Measurements from ENCODE around the gene TMEM185B.
"Not testable (repeated sequence)": the region's sequence is repeated elsewhere in the genome, so short reads cannot be mapped to it uniquely, and the experiment has no call there.

Gene TMEM185B

DNA sequence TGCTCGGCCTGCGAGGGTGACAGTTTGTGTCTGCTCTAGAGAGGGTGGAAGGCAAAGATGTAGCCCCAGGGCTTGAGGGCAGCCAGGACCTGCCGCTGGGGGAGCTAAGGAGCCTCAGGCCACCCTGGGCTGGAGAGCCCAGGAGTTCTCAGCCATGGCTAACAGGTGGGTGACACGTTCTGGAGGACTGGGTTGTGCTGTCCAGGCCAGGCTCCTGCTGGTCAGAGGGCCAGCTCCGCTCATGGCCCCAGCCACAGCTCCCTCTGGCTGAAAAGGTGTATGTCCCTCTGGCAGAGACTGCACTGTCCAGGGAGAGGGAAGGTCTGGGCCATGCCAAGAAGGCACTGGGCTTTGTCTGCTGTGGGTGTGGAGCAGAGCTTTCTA is 19.2 kb downstream of the TMEM185B start:
- Histone ChIP-seq H3K27me3 (replicated peaks in 2 of 5; ENCODE audit: control insufficient read depth in 4 of 5, insufficient read depth in 5 of 5, low read length in 4 of 5) (no peaks in the 10 kb centered on the region), H3K4me1 (ENCODE audit: control extremely low read depth in 1 of 4, control insufficient read depth in 4 of 4, insufficient read depth in 4 of 4, low read length in 3 of 4) (peaks cover 0 to 2% (median 0%) of the 10 kb centered on the region in 4 experiments), H3K9me3 (ENCODE audit: control extremely low read depth in 1 of 5, control insufficient read depth in 4 of 5, insufficient read depth in 2 of 5, low read depth in 1 of 5, low read length in 4 of 5) (no peaks in the 10 kb centered on the region), H3K27ac (ENCODE audit: insufficient read depth in 1 of 2, low read depth in 1 of 2, low read length in 2 of 2, poor library complexity in 1 of 2, severe bottlenecking in 2 of 2) (no peak overlapping the region), H3K4me3 (ENCODE audit: control insufficient read depth in 1 of 7, extremely low read depth in 1 of 7, insufficient read depth in 4 of 7, low read depth in 2 of 7, low read length in 6 of 7) (no peak overlapping the region), H3K36me3 (ENCODE audit: control insufficient read depth in 4 of 4, insufficient read depth in 4 of 4, low read length in 3 of 4) (no peaks in the 10 kb centered on the region)
- ChIA-PET POLR2A (no interaction called here), CTCF (interaction anchor here (1.2 kb wide), 1 partner anchor 29 kb away, joined by 4 read pairs; no protein-coding TSS in a partner anchor)
- WGBS (ENCODE audit: insufficient coverage), result 100% methylated on average over 5 of the region's 5 CpGs
- DNase-seq, result no peak

DNA sequence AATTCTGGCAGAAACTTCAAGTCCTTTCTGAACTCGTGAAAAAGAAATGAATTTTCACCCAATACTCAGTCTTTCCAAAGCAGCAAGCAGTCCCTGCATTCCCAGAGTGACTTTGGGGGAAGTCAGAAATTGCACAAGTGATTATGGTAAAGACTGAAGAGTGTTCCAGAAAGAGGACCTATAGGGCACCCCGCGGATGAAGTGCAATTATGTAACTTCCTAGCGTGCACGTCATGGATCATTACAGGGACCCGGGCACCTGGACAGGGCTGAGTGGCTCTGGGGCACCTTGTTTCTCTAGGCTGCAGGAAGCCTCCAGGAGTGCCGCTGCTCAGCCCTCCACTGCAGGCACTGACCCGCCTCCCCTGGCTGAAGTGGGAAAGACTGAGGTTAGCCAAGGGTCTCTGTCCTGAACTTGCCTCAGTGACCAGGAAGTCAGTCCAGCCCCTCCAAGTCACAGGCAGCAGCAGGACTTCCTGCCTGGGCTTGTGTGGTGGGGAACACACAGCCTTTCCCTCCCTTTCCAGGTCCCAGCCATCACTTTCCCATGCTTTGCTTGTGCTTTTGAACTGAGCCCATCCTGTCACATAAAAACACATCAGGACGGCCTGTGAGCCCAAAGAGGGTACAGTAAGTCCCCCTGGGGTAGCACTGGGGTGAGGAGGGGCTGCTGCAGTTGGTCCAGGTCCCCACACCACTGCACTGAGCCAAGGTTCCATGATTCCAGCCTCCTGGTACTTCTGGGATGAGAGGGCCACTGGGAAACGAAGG is 19.8 kb downstream of the TMEM185B start:
- H3K4me1 ChIP-seq (ENCODE audit: control extremely low read depth in 1 of 4, control insufficient read depth in 4 of 4, insufficient read depth in 4 of 4, low read length in 3 of 4), result peaks cover 0 to 2% (median 0%) of the 10 kb centered on the region in 4 experiments
- WGBS (ENCODE audit: insufficient coverage), result 57% methylated on average over 8 of the region's 10 CpGs
- H3K27ac ChIP-seq (ENCODE audit: insufficient read depth in 1 of 2, low read depth in 1 of 2, low read length in 2 of 2, poor library complexity in 1 of 2, severe bottlenecking in 2 of 2), result no peak overlapping the region
- H3K36me3 ChIP-seq (ENCODE audit: control insufficient read depth in 4 of 4, insufficient read depth in 4 of 4, low read length in 3 of 4), result no peaks in the 10 kb centered on the region
- ChIA-PET POLR2A (no interaction called here), CTCF (interaction anchor here (1.2 kb wide), 1 partner anchor 28 kb away, joined by 4 read pairs; no protein-coding TSS in a partner anchor)
- no peak for DNase-seq
- H3K4me3 ChIP-seq (ENCODE audit: control insufficient read depth in 1 of 7, extremely low read depth in 1 of 7, insufficient read depth in 4 of 7, low read depth in 2 of 7, low read length in 6 of 7), result no peak overlapping the region
- H3K27me3 ChIP-seq (replicated peaks in 2 of 5; ENCODE audit: control insufficient read depth in 4 of 5, insufficient read depth in 5 of 5, low read length in 4 of 5), result no peaks in the 10 kb centered on the region
- H3K9me3 ChIP-seq (ENCODE audit: control extremely low read depth in 1 of 5, control insufficient read depth in 4 of 5, insufficient read depth in 2 of 5, low read depth in 1 of 5, low read length in 4 of 5), result no peaks in the 10 kb centered on the region

DNA sequence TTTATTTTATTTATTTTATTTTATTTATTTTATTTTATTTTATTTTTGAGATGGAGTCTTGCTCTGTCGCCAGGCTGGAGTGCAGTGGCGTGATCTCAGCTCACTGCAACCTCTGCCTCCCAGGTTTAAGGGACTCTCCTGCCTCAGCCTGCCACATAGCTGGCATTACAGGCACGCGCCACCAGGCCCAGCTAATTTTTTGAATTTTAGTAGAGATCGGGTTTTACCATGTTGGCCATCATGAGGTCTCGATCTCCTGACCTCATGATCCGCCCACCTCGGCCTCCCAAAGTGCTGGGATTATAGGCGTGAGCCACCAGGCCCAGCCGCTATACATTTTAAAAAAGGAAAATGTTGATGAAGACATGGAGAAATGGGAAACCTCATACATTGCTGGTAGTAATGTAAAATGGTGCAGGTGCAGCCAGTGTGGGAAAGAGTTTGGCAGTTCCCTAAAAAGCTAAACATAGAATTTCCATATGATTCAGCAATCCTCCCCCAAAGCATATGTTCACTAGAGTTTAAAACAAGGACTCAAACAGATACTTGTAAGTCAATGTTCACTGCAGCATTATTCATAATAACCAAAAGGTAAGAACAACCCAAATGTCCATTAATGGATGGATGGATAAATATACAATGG is 23.3 kb downstream of the TMEM185B start:
- H3K27ac ChIP-seq (ENCODE audit: insufficient read depth in 1 of 2, low read depth in 1 of 2, low read length in 2 of 2, poor library complexity in 1 of 2, severe bottlenecking in 2 of 2); DNase-seq; H3K4me1 ChIP-seq (ENCODE audit: control extremely low read depth in 1 of 4, control insufficient read depth in 4 of 4, insufficient read depth in 4 of 4, low read length in 3 of 4); POLR2A ChIA-PET; H3K36me3 ChIP-seq (ENCODE audit: control insufficient read depth in 4 of 4, insufficient read depth in 4 of 4, low read length in 3 of 4); H3K9me3 ChIP-seq (ENCODE audit: control extremely low read depth in 1 of 5, control insufficient read depth in 4 of 5, insufficient read depth in 2 of 5, low read depth in 1 of 5, low read length in 4 of 5); H3K27me3 ChIP-seq (replicated peaks in 2 of 5; ENCODE audit: control insufficient read depth in 4 of 5, insufficient read depth in 5 of 5, low read length in 4 of 5); H3K4me3 ChIP-seq (ENCODE audit: control insufficient read depth in 1 of 7, extremely low read depth in 1 of 7, insufficient read depth in 4 of 7, low read depth in 2 of 7, low read length in 6 of 7): not testable (repeated sequence)
- CTCF ChIA-PET, result interaction anchor here (1.0 to 3.4 kb wide), 4 partner anchors 8 to 24 kb away, joined by 3 to 12 read pairs (median 4); no protein-coding TSS in a partner anchor
- 99% methylated on average over 10 of the region's 10 CpGs for WGBS (ENCODE audit: insufficient coverage)

DNA sequence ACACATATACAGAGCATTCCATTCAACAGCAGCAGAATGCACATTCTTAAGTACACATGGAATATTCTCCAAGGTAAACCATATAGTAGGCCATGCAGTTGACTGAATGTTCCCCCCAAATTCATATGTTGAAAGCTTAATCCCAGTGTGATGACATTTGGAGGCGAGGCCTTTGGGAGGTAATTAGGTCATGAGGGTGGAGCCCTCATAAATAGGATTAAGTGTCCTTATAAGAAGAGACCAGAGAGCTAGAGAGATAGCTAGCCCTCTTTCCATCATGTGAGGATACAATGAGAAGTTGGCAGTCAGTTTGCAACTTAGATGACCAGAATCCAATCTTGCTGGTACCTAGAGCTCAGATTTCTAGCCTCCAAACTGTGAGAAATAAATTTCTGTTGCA is 27.6 kb downstream of the TMEM185B start:
- DNase-seq, result no peak
- no peak overlapping the region for H3K4me3 ChIP-seq (ENCODE audit: control insufficient read depth in 1 of 7, extremely low read depth in 1 of 7, insufficient read depth in 4 of 7, low read depth in 2 of 7, low read length in 6 of 7)
- no peaks in the 10 kb centered on the region for H3K27me3 ChIP-seq (replicated peaks in 2 of 5; ENCODE audit: control insufficient read depth in 4 of 5, insufficient read depth in 5 of 5, low read length in 4 of 5)
- H3K27ac ChIP-seq (ENCODE audit: insufficient read depth in 1 of 2, low read depth in 1 of 2, low read length in 2 of 2, poor library complexity in 1 of 2, severe bottlenecking in 2 of 2), result no peak overlapping the region
- H3K9me3 ChIP-seq (ENCODE audit: control extremely low read depth in 1 of 5, control insufficient read depth in 4 of 5, insufficient read depth in 2 of 5, low read depth in 1 of 5, low read length in 4 of 5), result peaks cover 4 to 11% (median 6%) of the 10 kb centered on the region in 5 experiments
- WGBS (ENCODE audit: insufficient coverage), result no CpG with 5 or more reads among the region's 1 CpG
- H3K4me1 ChIP-seq (ENCODE audit: control extremely low read depth in 1 of 4, control insufficient read depth in 4 of 4, insufficient read depth in 4 of 4, low read length in 3 of 4), result no peaks in the 10 kb centered on the region
- no peaks in the 10 kb centered on the region for H3K36me3 ChIP-seq (ENCODE audit: control insufficient read depth in 4 of 4, insufficient read depth in 4 of 4, low read length in 3 of 4)
- CTCF ChIA-PET, result interaction anchor here (0.9 kb wide), 1 partner anchor 21 kb away, joined by 3 read pairs; no protein-coding TSS in a partner anchor
- POLR2A ChIA-PET, result no interaction called here

DNA sequence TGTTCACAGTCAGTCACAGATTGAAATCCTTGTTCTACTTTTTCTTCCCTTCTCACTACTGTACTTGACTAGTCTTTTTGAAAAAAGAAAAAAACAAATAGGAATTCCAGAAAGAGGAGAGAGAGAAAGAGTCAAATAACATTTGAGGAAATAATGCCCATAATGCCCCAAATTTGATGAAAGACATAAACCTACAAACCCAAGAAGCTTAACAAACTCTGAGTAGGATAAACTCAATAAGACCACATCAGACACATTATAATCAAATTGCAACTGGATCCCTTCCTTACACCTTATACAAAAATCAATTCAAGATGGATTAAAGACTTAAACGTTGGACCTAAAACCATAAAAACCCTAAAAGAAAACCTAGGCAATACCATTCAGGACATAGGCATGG is 30.9 kb downstream of the TMEM185B start:
- no peaks in the 10 kb centered on the region for H3K36me3 ChIP-seq (ENCODE audit: control insufficient read depth in 4 of 4, insufficient read depth in 4 of 4, low read length in 3 of 4)
- no peaks in the 10 kb centered on the region for H3K4me1 ChIP-seq (ENCODE audit: control extremely low read depth in 1 of 4, control insufficient read depth in 4 of 4, insufficient read depth in 4 of 4, low read length in 3 of 4)
- no peak overlapping the region for H3K27ac ChIP-seq (ENCODE audit: insufficient read depth in 1 of 2, low read depth in 1 of 2, low read length in 2 of 2, poor library complexity in 1 of 2, severe bottlenecking in 2 of 2)
- H3K27me3 ChIP-seq (replicated peaks in 2 of 5; ENCODE audit: control insufficient read depth in 4 of 5, insufficient read depth in 5 of 5, low read length in 4 of 5), result no peaks in the 10 kb centered on the region
- H3K4me3 ChIP-seq (ENCODE audit: control insufficient read depth in 1 of 7, extremely low read depth in 1 of 7, insufficient read depth in 4 of 7, low read depth in 2 of 7, low read length in 6 of 7), result no peak overlapping the region
- H3K9me3 ChIP-seq (ENCODE audit: control extremely low read depth in 1 of 5, control insufficient read depth in 4 of 5, insufficient read depth in 2 of 5, low read depth in 1 of 5, low read length in 4 of 5), result peaks cover 4 to 6% (median 5%) of the 10 kb centered on the region in 5 experiments
- no CpG with 5 or more reads among the region's 1 CpG for WGBS (ENCODE audit: insufficient coverage)
- ChIA-PET CTCF (no interaction called here), POLR2A (no interaction called here)
- DNase-seq, result no peak

DNA sequence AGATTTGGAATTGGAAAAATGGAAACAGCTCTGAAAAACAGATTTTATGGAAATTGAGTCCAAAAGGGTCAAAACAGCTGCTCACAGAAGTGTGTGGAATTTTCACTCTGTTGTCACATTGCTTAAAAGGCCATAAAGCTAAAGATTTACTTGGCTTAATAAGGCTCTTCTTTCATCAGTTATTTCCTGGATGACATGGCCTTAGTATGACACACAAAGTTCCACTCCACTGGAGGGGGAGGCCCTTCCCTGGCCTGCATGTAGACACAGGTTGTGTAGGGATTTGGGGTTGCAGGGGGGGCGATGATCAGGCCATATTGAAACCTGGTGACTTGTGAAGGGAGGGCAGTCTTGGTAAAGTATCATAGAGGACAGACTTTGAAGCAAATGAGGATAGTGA is 34.0 kb downstream of the TMEM185B start:
- no peaks in the 10 kb centered on the region for H3K27me3 ChIP-seq (replicated peaks in 2 of 5; ENCODE audit: control insufficient read depth in 4 of 5, insufficient read depth in 5 of 5, low read length in 4 of 5)
- WGBS (ENCODE audit: insufficient coverage), result 100% methylated on average over 1 of the region's 1 CpG
- ChIA-PET CTCF (no interaction called here), POLR2A (no interaction called here)
- H3K27ac ChIP-seq (ENCODE audit: insufficient read depth in 1 of 2, low read depth in 1 of 2, low read length in 2 of 2, poor library complexity in 1 of 2, severe bottlenecking in 2 of 2), result no peak overlapping the region
- H3K4me3 ChIP-seq (ENCODE audit: control insufficient read depth in 1 of 7, extremely low read depth in 1 of 7, insufficient read depth in 4 of 7, low read depth in 2 of 7, low read length in 6 of 7), result no peak overlapping the region
- no peaks in the 10 kb centered on the region for H3K4me1 ChIP-seq (ENCODE audit: control extremely low read depth in 1 of 4, control insufficient read depth in 4 of 4, insufficient read depth in 4 of 4, low read length in 3 of 4)
- no peak for DNase-seq
- H3K36me3 ChIP-seq (ENCODE audit: control insufficient read depth in 4 of 4, insufficient read depth in 4 of 4, low read length in 3 of 4), result no peaks in the 10 kb centered on the region
- peaks cover 0 to 6% (median 4%) of the 10 kb centered on the region in 5 experiments for H3K9me3 ChIP-seq (ENCODE audit: control extremely low read depth in 1 of 5, control insufficient read depth in 4 of 5, insufficient read depth in 2 of 5, low read depth in 1 of 5, low read length in 4 of 5)

DNA sequence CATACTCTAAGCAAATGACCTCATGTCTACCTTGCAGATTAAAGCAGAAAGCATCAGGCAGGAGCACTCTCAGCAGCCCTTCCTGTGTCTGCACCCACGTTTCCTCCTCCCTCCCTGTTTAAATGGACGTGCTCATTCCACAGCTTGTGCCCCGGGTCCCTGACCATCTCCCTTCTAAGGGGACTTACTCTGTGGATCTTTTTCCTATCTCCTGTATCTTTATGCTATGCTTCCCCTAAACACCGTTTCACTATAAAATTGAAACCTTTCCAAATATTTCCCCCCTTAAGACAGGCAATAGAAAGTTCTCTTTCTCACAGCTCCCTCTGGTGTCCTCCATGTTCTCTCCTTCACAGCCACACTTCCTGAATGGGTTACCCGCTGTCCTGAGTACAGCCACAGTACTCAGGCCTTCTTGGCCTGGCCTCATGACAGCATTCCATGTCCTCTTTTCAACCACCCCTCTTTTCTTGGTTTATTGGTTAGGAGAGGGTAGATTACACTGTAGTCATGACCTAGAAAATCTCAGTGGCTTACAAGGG is 41.1 kb downstream of the TMEM185B start:
- CTCF ChIA-PET, result no interaction called here
- POLR2A ChIA-PET, result interaction anchor here (0.6 kb wide), 1 partner anchor 791 kb away, joined by 4 read pairs; no protein-coding TSS in a partner anchor
- Histone ChIP-seq H3K27ac (ENCODE audit: insufficient read depth in 1 of 2, low read depth in 1 of 2, low read length in 2 of 2, poor library complexity in 1 of 2, severe bottlenecking in 2 of 2) (no peak overlapping the region), H3K9me3 (ENCODE audit: control extremely low read depth in 1 of 5, control insufficient read depth in 4 of 5, insufficient read depth in 2 of 5, low read depth in 1 of 5, low read length in 4 of 5) (no peaks in the 10 kb centered on the region), H3K4me1 (ENCODE audit: control extremely low read depth in 1 of 4, control insufficient read depth in 4 of 4, insufficient read depth in 4 of 4, low read length in 3 of 4) (peaks cover 6 to 23% (median 15%) of the 10 kb centered on the region in 4 experiments), H3K4me3 (ENCODE audit: control insufficient read depth in 1 of 7, extremely low read depth in 1 of 7, insufficient read depth in 4 of 7, low read depth in 2 of 7, low read length in 6 of 7) (peak overlapping the region in 2 of 7 experiments; percentile 34 to 60), H3K27me3 (replicated peaks in 2 of 5; ENCODE audit: control insufficient read depth in 4 of 5, insufficient read depth in 5 of 5, low read length in 4 of 5) (no peaks in the 10 kb centered on the region), H3K36me3 (ENCODE audit: control insufficient read depth in 4 of 4, insufficient read depth in 4 of 4, low read length in 3 of 4) (no peaks in the 10 kb centered on the region)
- 4% methylated on average over 4 of the region's 5 CpGs for WGBS (ENCODE audit: insufficient coverage)
- DNase-seq, result peak in 2 of 3 donors; percentile 13 to 25
